Lower leg skin (tissue), 3 donors: ENCODE data around the gene THADA.

ENCODE experiments used
- POLR2A ChIP-seq, 2 donors: fragments of 450-650 bp; IDR thresholded peaks; one replicate each; pipeline ENCODE4 v1.6.1; 2016 to 2017; ENCODE audit warnings: antibody characterized with exemption in 2 of 2, mild to moderate bottlenecking in 1 of 2, moderate library complexity in 1 of 2
- TF ChIP-seq, protein P1 (sequence below), 3 donors: fragments of 450-650 bp; IDR thresholded peaks; one replicate each; pipeline ENCODE4 v1.5.1; 2016; ENCODE audit warnings: antibody characterized with exemption in 3 of 3, mild to moderate bottlenecking in 3 of 3, moderate library complexity in 2 of 3

DNA sequence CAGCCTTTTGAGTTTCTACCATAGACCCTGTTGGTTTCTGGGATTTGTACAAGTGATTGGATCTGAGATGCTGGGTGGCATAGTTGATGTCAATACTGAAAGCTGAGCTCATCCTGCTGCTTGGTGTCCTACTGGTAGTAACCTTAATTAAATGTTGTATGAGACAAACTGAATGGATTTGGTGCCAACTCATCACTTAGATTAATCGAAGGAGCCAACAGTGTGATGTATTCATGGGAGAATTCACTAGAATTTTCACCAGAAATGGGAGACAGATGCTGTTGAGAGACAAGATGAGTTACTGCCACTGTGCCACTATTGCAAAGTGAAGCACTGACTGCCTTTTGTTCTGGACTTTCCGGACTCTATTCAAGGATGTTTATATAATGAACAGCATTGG, 158.5 kb downstream of the THADA start:
- TF ChIP-seq, protein P1, sequence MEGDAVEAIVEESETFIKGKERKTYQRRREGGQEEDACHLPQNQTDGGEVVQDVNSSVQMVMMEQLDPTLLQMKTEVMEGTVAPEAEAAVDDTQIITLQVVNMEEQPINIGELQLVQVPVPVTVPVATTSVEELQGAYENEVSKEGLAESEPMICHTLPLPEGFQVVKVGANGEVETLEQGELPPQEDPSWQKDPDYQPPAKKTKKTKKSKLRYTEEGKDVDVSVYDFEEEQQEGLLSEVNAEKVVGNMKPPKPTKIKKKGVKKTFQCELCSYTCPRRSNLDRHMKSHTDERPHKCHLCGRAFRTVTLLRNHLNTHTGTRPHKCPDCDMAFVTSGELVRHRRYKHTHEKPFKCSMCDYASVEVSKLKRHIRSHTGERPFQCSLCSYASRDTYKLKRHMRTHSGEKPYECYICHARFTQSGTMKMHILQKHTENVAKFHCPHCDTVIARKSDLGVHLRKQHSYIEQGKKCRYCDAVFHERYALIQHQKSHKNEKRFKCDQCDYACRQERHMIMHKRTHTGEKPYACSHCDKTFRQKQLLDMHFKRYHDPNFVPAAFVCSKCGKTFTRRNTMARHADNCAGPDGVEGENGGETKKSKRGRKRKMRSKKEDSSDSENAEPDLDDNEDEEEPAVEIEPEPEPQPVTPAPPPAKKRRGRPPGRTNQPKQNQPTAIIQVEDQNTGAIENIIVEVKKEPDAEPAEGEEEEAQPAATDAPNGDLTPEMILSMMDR (IDR thresholded peaks at IDR 0.05) = no peak
- no peak for TF ChIP-seq POLR2A (IDR thresholded peaks at IDR 0.05)
